ENCODE measurements around the gene TAOK2. TPM values are rescaled to one million over a fixed set of nuclear protein-coding genes. Genes with fewer than 3 reads are reported as not detected.
"Not testable (repeated sequence)": the region's sequence is repeated elsewhere in the genome, so short reads cannot be mapped to it uniquely, and the experiment has no call there.

TAOK2 gene
- total RNA-seq, 1 experiment from 2014 or later, result 56.8 TPM

DNA sequence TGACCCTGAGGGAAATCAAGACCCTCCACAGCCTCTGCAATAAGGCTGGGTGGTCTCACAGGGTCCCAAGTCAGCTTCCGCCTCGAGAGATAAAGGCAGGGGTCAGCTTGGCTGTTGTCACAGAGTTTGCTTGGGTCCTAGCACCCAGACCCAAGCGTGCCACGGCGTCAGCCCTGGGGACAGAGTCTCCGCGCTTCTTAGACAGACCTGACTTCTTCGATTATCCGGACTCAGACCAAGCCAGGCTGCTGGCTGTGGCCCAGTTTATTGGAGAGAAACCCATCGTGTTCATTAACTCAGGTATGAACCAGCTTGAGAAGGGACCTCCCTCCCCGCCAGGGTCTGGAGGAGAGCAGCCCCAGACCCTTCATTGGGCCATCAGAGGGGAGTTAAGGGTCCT, 49.9 kb downstream of the TAOK2 start:
- no peak for DNase-seq (ENCODE audit: low spot score)

DNA sequence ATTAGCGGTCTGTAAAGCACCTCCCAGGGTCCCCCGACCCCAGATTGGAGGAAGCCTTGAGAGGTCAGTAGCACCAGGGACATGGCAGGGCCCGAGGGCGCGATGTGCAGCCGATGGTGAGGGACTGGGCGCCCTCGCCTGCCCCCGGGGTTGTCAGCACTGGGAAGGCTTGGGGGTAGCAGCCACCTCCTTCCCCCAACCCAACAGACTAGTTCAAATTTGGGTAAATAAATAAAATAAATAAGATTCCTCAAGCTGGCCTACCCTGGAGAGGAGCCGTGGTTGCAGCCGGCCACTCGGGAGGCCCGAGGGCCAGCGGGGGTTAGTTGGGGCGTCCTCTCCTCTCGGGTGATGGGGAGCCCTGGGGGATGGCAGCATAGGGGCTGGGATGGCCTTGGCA, 50.8 kb downstream of the TAOK2 start:
- DNase-seq (ENCODE audit: low spot score), result no peak

DNA sequence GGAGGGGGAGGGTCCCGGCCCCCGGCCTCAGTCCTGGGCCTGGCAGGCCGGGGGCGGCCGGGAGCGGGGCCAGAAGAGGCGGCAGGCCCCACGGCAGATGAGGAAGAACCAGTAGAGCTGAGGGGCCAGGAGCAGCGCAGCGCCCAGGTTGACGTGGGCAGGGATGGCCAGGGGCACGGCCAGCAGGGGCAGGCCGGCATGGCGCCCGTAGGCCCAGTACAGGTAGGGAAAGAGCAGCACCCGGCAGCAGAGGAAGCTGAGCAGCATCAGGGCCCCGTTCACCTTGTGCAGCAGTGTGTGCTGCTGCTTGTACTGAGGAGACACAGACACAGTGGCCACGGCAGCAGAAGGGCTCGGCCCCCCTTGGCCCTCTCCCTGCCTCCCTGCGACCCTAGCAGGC, 51.5 kb downstream of the TAOK2 start:
- DNase-seq (ENCODE audit: low spot score), result no peak

DNA sequence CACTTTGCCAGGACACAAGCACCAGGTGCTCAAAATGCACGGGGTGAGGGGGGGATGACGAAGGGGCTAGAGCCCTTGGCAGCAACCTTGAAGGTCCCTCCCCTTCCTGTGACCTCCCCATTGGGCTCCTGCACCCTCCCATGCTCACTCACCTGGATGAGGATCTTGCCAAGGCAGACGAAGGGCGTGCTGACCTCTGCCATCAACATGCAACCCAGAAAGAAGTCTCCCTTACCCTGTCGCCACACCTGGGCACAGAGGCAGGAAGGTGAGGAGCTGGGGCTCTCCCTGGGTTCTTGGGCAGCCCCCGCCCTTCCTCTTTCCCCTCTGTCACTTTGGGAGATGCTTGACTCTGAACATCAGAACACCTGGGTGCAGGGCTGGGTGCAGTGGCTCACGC, 51.9 kb downstream of the TAOK2 start:
- no peak for DNase-seq (ENCODE audit: low spot score)

DNA sequence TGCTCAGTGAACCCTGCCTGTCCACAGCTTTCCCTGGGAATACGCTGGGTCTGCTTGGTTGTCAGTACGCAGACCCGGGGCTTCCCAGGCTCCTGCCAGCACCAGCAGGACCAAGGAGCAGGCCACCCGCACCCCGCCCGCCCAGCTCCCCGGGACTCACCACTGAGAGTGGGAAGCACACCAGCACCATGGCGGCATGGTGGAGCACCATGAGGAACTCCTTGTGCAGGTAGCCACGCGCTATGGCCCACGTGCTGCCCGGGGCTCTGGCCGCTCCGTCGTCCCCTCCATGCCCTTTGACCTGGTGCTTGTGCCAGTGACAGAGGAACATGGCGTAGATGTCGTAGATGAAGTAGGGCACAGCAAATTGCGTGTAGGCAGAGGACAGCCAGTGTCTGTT, 52.8 kb downstream of the TAOK2 start:
- no peak for DNase-seq (ENCODE audit: low spot score)

DNA sequence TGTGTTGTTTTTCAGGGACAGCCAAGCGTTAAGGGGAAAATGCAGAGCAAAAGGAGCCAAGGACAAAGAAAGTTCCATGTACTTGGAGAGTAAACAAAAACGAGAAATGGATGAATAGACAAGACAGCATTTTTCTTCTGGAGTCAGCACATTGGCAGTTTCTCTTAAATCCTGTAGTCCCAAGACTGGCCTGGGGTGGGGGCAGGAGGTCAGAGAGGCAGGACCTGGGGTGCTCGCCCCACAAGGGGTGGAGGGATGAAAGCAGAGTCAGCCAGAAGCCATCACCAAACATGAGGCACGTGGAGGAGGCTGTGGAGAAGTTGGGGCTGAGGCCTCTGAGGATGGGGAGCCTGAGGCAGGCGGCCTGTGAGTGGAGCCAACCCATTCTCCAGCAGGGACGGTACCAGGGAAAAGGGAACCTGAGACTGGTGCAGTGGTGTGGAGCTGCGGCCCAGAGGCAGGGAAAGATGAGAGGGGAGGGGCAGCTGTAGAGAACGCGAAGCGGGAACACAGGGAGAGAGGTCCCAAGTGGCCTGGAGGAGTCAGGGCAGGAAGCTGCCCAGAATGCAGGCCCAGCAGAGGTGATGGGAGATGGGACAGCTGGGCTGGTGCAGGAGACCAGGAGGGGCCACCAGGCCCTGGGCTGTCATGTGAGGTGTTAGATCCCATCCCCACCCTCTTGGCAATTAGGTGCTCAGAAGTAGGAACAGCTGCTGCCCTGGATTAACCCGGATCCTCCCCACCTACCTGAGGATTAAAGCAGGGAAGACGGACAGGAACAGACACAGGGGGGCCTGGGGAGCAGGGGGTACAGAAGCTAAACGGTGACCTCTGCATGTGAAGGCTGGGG, 54.1 kb downstream of the TAOK2 start:
- DNase-seq (ENCODE audit: low spot score), result no peak

DNA sequence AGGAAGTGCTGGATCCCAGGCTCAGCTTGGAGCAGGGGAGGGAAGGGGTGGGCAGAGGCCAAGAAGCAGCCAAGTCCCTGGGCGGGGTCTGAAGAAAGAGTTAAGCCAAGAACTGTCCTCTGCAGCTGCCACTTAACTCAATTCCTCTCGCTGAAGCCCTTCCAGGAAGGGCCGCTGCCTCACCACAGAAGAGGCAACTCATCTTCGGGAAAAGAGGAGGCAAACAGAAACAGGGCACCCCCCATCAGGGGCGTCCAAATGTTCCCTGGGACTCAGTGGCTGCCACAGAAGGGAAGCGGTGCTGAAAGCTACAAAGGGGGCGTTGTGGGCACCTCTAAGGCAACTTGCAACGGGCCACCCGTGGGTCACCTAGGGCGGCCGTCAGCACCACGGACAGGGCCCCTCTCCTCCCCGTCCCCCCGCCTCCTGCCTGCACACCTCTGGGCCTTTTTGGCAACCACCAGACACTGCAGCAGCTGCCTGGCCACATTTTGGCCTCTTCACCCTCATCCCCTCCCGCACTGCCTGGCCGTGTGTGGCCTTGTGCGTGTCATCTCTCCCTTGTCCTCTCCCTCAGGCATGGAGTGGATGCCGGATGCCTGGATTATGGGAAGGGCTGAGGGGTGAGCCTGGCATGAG, 54.9 kb downstream of the TAOK2 start:
- no peak for DNase-seq (ENCODE audit: low spot score)

DNA sequence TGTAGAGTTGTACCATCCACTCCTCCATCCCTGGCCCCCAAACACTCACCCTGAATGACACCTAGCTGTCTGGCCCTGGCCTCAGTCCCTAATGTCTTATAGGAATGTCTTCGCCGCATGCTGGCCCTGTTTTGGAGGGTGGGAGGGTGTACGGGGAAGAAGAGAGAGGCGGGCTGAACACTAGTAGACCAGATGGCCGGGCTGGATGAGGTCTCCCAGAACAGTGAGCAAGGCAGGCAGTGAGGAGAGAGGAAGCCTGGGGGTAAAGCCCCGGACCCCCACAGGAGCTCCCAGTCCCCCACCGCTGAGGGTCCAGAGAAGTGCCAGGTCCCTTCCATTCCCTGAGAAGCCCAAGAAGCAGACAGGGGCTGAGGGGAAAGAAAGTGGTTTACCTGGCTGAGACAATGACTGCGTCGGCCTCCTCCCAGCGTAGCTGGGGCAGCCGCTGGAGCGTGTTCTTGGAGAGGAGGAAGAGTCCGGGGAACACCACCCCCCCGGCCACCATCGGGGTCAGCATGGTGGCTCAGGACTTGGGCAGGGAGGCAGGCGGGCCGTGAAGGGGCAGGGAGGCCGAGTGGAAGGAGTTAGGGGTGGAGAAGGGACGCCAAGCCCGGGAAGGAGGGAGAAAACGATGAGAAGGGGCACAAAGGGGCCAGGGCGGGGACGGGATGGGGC, 56.5 kb downstream of the TAOK2 start:
- DNase-seq (ENCODE audit: low spot score), result no peak

DNA sequence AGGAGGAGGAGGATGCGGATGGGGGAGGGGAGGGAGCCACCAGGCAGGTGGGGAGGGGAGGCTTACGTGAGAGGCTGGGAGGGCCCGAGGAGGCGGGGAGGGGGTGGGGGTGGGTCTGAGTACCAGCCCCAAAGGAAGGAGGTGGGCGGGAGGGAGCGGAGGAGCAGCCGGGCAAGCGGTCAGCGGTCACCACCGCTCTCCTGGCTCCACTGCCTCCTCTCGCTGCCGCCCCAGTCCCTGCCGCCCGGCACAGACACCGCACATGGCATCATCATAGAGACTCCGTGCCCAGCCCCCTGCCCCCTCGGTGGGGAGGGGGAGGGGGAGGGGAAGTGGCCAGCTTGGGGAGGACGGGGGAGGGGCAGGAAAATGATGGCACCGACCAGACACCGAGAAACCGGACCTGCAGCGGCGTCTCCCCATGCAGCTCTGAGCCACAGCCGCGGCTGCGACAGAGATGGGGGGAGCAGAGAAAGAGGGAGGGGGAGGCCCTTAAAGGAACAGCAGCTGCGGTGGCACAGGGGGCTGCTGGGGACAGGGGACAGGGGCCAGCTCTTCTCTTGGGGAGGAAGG, 57.3 kb downstream of the TAOK2 start, which contains the start of gene TLCD3B:
TLCD3B (minus strand) TSS at position 431 of the 573 bp plus-strand sequence. CDS start 744 bp downstream, outside the sequence.
- no peak for DNase-seq (ENCODE audit: low spot score)

DNA sequence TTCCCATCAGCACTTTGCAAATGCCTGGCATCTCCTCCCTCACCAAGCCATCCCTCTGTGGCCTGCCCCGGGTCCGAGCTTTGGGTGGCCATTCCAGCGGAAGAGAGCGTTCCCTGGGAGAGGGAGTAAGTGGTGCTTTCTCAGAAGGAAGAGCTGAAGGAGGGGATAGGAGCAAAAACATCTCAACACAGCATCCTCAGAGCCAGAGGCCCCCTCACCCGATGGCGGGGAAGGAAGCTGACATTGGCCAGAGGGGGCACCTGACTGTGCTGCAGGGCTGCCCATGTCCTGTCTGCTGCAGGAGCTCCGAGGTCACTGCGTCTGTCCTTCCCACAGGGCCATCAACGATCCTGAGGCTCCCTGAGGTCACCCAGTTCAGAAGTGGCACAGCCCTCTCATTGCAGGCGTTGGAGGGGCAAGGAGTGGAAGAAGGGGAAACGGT, 57.8 kb downstream of the TAOK2 start:
- no peak for DNase-seq (ENCODE audit: low spot score)

DNA sequence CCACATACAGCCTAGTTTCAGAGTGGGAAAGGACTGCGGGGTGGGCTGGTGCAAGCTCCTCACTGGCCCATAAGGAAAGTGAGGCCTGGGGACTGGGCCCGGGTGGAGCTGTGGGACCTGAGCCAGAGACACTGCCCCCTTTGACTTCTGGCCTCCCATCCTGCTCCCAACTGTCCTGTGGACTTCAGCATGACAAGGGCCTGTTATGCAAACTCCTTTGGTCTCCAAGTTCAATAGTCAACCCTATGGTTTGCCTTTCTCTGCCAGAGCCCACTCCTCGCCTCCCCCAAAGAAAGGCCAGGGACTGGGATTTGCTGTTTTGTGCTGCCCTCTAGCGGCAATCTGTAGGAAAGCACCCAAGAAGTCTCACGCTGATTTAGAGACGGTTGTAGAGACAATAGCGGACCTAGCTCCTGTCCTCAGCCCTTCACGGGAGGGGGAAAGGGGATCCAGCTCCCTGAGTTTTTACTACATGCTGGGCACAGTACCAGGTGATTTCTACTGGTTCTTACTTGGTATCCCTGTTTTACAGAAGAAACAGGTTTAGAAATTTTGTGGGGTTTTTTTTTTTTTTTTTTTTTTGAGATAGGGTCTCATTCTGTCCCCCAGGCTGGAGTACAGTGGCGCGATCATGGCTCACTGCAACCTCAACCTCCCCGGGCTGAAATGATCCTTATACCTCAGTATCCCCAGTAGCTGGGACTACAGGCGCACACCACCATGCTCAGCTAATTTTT, 58.6 kb downstream of the TAOK2 start:
- peak; percentile 78 for DNase-seq (ENCODE audit: low spot score)

DNA sequence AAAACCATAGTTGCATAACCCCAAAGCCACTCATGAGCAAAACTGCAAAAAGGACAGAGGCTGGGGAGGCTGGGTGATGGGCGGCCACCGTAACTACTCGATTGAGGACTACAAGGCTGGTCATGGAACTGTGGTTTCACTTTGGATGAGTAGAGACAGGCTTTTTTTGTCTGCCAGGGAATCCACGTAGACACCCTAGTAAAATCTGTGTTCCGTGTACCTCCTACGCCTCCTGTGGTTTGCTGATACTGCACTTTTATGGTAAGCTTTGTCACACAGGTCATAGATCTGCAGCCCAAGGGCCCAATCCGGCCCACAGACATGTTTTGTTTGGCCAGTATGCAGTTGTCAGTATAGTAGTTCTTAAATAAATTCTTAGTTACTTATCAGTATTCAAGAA, 59.6 kb downstream of the TAOK2 start:
- no peak for DNase-seq (ENCODE audit: low spot score)

DNA sequence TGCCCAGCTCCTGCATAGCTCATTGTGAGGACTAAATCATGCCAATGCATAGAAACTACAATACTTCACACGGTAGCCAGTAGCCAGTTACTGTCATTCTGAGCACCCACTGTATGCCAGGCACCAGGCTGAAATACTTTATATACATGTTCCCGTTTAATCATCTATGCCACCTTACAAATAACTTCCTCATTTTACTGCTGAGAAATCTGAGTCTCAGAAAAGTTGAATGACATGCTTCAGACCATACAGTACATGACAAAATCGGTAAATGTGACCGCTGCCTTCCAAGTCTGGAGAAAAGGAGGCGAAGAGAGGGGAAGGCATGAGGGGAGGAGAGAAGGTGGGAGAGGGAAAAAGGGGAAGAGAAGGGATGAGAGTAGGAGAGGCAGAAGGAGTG, 66.6 kb downstream of the TAOK2 start:
- no peak for DNase-seq (ENCODE audit: low spot score)

DNA sequence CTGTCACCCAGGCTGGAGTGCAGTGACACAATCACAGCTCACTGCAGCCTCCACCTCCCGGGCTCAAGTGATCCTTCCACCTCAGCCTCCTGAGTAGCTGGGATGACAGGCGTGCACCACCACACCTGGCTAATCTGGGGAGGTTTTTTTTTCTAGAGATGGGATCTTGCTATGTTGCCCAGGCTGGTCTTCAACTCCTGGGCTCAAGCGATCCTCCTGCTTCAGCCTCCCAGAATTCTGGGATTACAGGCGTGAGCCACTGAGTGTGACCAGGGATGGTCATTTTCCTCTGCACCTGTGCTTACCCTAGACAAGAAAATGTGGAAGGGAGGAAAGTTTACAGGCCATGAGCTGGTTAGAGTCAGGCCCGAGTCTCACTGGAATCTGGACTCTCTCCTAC, 67.0 kb downstream of the TAOK2 start:
- not testable (repeated sequence) for DNase-seq (ENCODE audit: low spot score)

DNA sequence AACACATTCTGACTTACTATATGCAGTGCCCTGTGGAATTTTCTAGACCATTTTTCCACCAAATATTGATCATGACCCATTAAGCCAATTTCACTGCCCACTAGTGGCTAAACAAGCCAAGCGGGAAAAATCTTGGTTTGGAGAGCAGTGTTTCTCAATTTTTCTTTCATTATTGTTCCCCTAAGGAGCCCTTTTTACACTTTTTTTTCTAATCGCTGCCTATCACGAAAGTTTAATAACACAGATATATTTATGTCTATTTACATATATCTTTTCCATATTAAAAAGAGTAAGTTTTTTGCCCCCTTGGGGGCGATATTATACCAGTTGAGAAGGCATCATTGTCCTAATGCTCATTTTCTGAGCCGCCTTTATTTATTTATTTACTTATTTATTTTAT, 68.2 kb downstream of the TAOK2 start:
- peak; percentile 62 for DNase-seq (ENCODE audit: low spot score)

Other genes starting within 250 kb of the TAOK2 start
- gene C16orf54, start 227.9 kb upstream of the TAOK2 start, total RNA-seq (2014; rRNA removed; shearing (Covaris generic)), result 0.05 and 0.36 TPM in 2 replicates
- gene ZG16, start 195.6 kb upstream of the TAOK2 start, total RNA-seq (2014; rRNA removed; shearing (Covaris generic)), result 0.23 TPM in 1 of 2 replicates, not detected in the other
- gene KIF22, start 183.1 kb upstream of the TAOK2 start, total RNA-seq (2014; rRNA removed; shearing (Covaris generic)), result 127 and 134 TPM in 2 replicates
- gene MAZ, start 167.3 kb upstream of the TAOK2 start, total RNA-seq (2014; rRNA removed; shearing (Covaris generic)), result 795 and 814 TPM in 2 replicates
- 0.23 TPM in 1 of 2 replicates, not detected in the other for gene PRRT2, start 161.7 kb upstream of the TAOK2 start, total RNA-seq (2014; rRNA removed; shearing (Covaris generic))
- 57.4 and 65.1 TPM in 2 replicates for gene PAGR1, start 157.7 kb upstream of the TAOK2 start, total RNA-seq (2014; rRNA removed; shearing (Covaris generic))
- gene MVP, start 153.4 kb upstream of the TAOK2 start, total RNA-seq (2014; rRNA removed; shearing (Covaris generic)), result 157 and 185 TPM in 2 replicates
- gene CDIPT, start 110.6 kb upstream of the TAOK2 start, total RNA-seq (2014; rRNA removed; shearing (Covaris generic)), result 90.0 and 91.7 TPM in 2 replicates
- gene SEZ6L2, start 74.3 kb upstream of the TAOK2 start, total RNA-seq (2014; rRNA removed; shearing (Covaris generic)), result 12.3 and 17.8 TPM in 2 replicates
- gene ASPHD1, start 73.4 kb upstream of the TAOK2 start, total RNA-seq (2014; rRNA removed; shearing (Covaris generic)), result 19.5 and 24.0 TPM in 2 replicates
- gene KCTD13, start 47.6 kb upstream of the TAOK2 start, total RNA-seq (2014; rRNA removed; shearing (Covaris generic)), result 20.4 and 25.9 TPM in 2 replicates
- 103 and 110 TPM in 2 replicates for gene TMEM219, start 11.8 kb upstream of the TAOK2 start, total RNA-seq (2014; rRNA removed; shearing (Covaris generic))
- gene HIRIP3, start 21.7 kb downstream of the TAOK2 start, total RNA-seq (2014; rRNA removed; shearing (Covaris generic)), result 21.1 and 23.2 TPM in 2 replicates
- 72.2 and 79.2 TPM in 2 replicates for gene INO80E, start 22.4 kb downstream of the TAOK2 start, total RNA-seq (2014; rRNA removed; shearing (Covaris generic))
- 0.89 TPM in 1 of 2 replicates, not detected in the other for gene DOC2A, start 37.2 kb downstream of the TAOK2 start, total RNA-seq (2014; rRNA removed; shearing (Covaris generic))
- gene C16orf92, start 49.3 kb downstream of the TAOK2 start, total RNA-seq (2014; rRNA removed; shearing (Covaris generic)), result not detected in 2 replicates
- 0.79 TPM in 1 of 2 replicates, not detected in the other for gene TLCD3B, start 57.4 kb downstream of the TAOK2 start, total RNA-seq (2014; rRNA removed; shearing (Covaris generic))
- 1,983 and 2,051 TPM in 2 replicates for gene ALDOA, start 91.9 kb downstream of the TAOK2 start, total RNA-seq (2014; rRNA removed; shearing (Covaris generic))
- gene PPP4C, start 102.1 kb downstream of the TAOK2 start, total RNA-seq (2014; rRNA removed; shearing (Covaris generic)), result 215 and 226 TPM in 2 replicates
- 2.5 and 3.5 TPM in 2 replicates for gene TBX6, start 118.1 kb downstream of the TAOK2 start, total RNA-seq (2014; rRNA removed; shearing (Covaris generic))
- 14.3 and 16.2 TPM in 2 replicates for gene YPEL3, start 122.3 kb downstream of the TAOK2 start, total RNA-seq (2014; rRNA removed; shearing (Covaris generic))
- 1.2 and 1.5 TPM in 2 replicates for gene GDPD3, start 139.7 kb downstream of the TAOK2 start, total RNA-seq (2014; rRNA removed; shearing (Covaris generic))
- gene MAPK3, start 149.4 kb downstream of the TAOK2 start, total RNA-seq (2014; rRNA removed; shearing (Covaris generic)), result 34.5 and 39.2 TPM in 2 replicates
- 7.6 and 10.1 TPM in 2 replicates for gene CORO1A, start 209.7 kb downstream of the TAOK2 start, total RNA-seq (2014; rRNA removed; shearing (Covaris generic))
- 143 and 216 TPM in 2 replicates for gene BOLA2B, start 219.8 kb downstream of the TAOK2 start, total RNA-seq (2014; rRNA removed; shearing (Covaris generic))
- gene SLX1A, start 220.0 kb downstream of the TAOK2 start, total RNA-seq (2014; rRNA removed; shearing (Covaris generic)), result 81.6 and 97.9 TPM in 2 replicates
- 7.5 and 14.0 TPM in 2 replicates for gene SULT1A3, start 225.4 kb downstream of the TAOK2 start, total RNA-seq (2014; rRNA removed; shearing (Covaris generic))